Islet of Langerhans (tissue), 1 donor: Measurements from ENCODE around the gene PLXNA4.

Experiments
- FAIRE-seq: peaks from one replicate; lab custom pipeline; 2011; peaks lifted over from hg19 to GRCh38; lab: Jason Lieb, UNC

Gene PLXNA4

GRCh38 chr7:132106491-132106890 lies 469.8 kb downstream of the PLXNA4 start:
- FAIRE-seq: no peak

DNA sequence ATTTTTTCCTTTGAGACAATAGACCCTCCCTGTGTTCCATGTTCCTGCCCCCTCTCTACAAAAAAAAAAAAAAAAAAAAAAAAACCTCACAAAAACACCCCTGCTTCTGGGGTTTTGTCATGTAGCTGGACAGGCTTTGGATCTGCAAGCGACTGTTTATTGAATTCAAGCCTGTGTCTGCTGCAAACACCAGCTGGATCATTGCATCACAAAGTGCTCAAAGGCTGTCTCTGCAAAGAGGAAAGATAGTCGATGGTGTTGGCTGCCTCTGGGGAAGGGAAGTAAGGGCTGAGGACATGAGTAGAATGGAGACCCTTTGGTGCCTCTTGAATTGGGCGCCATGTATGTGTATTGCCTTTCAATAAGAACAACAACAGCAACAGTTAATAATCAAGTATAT lies 471.2 kb downstream of the PLXNA4 start:
- no peak for FAIRE-seq

DNA sequence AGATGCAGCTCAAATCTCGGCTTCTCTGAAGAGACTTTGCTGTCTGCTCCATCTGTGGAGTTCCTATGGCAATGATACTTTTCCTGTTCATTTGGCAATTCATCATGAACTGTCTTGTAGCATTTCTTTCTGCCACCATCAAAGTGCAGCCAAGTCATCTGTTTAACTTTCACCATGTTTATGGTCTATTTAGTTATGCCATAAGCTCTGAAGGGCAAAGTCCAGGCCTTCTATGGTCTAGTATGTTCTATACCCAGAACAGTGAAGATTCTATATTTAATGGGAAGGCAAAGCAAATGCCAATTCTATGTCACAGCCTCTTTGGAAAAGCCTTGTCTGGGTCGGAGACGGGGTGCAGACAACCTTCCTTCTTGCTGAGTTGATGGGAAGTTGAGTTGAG lies 472.6 kb downstream of the PLXNA4 start:
- no peak for FAIRE-seq

DNA sequence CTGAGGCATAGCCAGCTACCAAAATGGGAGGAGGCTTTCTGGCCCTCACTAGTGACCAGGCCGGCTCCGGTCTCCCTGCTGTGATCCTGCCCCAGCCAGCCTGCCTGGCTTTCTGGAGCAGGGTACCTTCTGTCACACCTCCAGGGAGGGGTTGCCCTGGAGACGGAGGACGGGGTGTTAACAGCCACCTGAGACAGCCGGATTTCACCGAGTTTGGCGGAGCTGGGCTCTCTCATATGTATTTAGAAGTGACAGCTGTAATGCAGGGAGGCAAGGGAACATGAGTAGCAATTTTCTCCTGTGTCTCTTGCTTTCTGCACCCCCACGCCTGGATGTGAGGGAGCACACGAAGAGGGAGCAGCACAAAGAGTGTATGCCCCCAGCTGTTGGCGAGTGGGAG lies 473.3 kb downstream of the PLXNA4 start:
- no peak for FAIRE-seq

- no peak for FAIRE-seq
These were observed 473.9 kb downstream of the PLXNA4 start for GRCh38 chr7:132102391-132102790.

- FAIRE-seq: no peak
These were observed 475.3 kb downstream of the PLXNA4 start for GRCh38 chr7:132100981-132101380.

GRCh38 chr7:132100483-132100882 lies 475.8 kb downstream of the PLXNA4 start:
- no peak for FAIRE-seq

DNA sequence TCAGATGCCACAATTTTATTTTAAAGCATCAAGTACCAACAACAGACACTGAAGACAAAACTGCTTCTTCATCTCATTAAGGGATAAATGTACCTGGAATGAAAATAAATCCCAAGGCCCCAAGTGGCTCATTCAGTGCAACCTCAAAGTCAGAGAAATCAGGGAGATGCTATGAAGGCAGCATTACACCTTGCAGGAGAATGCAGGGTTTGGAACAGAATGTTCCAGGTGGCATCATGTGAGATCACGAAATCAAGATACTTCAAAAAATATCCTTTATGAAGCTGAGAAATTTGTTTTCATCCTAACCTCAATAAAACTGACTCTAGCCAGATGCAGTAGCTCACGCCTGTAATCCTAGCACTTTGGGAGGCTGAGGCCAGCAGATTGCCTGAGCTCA lies 477.1 kb downstream of the PLXNA4 start:
- FAIRE-seq: no peak

DNA sequence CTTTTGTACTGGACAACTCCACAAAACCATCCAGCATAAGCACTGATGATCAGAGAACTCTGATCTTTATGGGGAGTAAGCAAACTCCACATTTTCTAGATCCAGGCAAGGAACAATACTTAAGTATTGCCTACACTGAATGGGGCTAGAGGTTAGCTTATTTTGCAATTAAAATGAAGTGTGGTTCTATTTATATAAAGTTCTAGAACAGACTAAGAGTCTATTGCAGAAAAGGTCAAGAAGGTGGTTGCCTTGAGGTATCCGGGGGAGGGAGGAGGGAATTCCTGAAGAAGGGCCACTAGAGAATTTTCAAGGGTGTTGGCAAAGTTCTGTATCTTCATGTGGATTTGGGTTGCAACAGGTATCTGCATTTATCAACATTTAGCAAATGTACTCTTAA lies 477.9 kb downstream of the PLXNA4 start:
- no peak for FAIRE-seq

- FAIRE-seq: no peak
These were observed 478.6 kb downstream of the PLXNA4 start for GRCh38 chr7:132097550-132098134.

GRCh38 chr7:132095111-132095765 lies 481.0 kb downstream of the PLXNA4 start:
- FAIRE-seq: no peak

- no peak for FAIRE-seq
These were observed 484.2 kb downstream of the PLXNA4 start for GRCh38 chr7:132092106-132092505.

DNA sequence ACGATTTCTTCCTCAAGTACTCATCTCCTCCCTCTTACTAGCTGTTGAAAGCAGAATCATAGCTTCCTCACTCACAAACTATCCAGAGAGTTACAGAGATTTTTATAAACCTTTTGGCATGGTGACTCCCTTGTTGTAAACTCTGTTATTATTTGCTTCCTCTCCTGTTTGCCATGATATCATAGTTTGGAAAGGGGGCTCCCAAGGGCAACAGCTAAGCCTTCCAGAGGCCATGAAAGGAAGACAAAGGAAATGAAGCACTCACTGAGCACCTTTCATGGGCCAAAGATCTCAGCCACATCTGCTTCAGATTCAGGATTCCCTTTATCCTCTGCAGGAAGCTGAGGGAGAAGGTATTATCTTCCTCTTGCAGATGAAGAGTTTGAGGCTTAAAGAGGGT lies 484.6 kb downstream of the PLXNA4 start:
- no peak for FAIRE-seq

DNA sequence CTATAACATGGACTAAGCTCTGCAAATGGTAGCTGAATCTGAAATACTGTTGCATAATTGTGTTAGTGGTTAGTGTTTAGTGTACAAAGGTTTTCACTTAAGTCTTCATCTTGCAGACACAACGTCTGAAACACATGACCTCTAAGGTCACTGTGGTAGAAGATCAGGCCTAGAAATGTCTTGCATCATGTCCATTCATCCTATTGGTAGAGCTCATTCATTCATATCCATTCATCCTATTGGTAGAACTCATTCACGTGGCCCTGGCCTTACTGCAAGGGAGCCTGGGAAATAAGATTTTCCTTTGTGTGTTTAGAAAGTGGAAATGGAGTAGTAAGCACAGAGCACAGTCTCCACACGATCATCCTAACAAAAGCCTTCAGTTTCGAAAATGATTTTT lies 485.8 kb downstream of the PLXNA4 start:
- FAIRE-seq: no peak

- no peak for FAIRE-seq
These were observed 486.9 kb downstream of the PLXNA4 start for GRCh38 chr7:132089356-132089755.

- no peak for FAIRE-seq
These were observed 488.8 kb downstream of the PLXNA4 start for GRCh38 chr7:132087421-132087820.

GRCh38 chr7:132084776-132085388 lies 491.4 kb downstream of the PLXNA4 start:
- no peak for FAIRE-seq

- no peak for FAIRE-seq
These were observed 492.6 kb downstream of the PLXNA4 start for GRCh38 chr7:132083537-132084123.

GRCh38 chr7:132083126-132083525 lies 493.1 kb downstream of the PLXNA4 start:
- FAIRE-seq: no peak

DNA sequence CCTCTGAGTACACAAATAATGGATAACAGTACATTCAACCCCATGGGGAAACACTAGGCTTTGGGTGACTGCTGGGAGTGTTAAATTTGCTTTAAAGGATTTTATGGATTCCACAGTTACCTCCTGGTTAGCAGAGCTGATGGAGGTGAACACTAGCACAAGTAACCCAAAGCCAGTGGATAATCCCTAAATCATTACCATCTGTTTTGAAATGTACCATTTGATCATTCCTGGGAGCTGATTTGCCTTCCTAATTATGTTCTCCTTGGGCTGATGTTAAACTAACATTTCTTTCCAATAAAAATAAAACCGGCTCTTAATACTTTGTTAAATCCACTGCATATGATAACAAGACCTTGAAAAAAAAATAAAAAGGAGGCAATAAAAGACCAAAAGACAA lies 493.9 kb downstream of the PLXNA4 start:
- FAIRE-seq: no peak

GRCh38 chr7:132081686-132082085 lies 494.6 kb downstream of the PLXNA4 start:
- FAIRE-seq: no peak

DNA sequence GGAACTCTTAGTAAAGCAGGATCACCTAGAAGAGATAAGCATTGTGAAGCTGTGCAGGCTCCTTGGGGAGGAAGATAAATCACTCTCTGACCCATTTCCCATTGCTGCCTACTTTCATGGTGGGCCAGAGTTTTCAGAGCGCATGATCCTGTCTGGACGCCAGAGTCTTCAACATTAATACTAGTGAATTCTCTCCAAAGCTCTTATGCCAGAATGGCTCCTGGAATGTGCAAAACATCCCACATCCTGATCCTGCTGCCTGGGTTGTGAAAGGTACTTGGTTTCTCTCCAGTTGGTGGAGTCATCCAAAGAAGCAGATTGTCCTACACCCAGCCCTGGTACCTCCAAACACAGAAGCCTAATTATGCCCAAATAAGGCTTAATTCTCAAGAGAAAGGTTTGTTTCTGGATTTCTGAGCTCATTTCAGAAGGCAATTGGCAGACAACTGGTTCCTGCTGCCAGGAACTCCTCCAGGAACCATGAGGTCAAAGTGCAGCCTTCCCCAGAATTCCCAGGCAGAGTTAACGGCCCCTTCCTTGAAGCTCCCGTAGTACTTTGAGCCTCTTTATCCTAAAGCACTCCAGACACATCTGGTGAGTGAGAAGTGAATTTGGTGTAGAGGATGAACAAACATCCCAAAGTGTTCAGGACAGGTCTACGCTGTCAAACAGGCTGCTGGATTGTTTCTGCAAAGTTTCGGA lies 495.2 kb downstream of the PLXNA4 start:
- no peak for FAIRE-seq

DNA sequence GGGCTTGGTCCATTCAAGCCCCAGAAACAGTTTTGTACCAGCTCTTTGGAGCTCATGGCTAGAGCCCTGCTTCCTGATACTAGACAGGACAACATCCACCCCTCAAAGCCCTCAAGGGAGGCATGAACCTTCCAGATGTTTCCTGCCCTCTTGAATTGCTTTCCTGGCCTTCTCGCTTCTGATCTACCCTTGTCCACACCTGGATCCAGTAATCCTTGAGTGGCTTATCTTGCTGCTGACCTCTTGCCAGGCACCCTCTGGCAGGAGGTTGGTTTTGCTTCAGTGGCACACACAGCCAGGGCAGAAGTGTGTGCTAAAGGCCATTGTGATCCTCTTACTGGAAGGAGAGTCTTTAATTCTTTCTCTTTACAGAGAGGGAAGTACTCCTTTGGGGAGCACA lies 495.8 kb downstream of the PLXNA4 start:
- FAIRE-seq: no peak
